Measurements from ENCODE around the gene KCNJ5. TPM values are rescaled to one million over a fixed set of nuclear protein-coding genes. Genes with fewer than 3 reads are reported as not detected.

KCNJ5 gene
- total and polyA plus RNA-seq, 2 experiments from 2014 or later: not detected

DNA sequence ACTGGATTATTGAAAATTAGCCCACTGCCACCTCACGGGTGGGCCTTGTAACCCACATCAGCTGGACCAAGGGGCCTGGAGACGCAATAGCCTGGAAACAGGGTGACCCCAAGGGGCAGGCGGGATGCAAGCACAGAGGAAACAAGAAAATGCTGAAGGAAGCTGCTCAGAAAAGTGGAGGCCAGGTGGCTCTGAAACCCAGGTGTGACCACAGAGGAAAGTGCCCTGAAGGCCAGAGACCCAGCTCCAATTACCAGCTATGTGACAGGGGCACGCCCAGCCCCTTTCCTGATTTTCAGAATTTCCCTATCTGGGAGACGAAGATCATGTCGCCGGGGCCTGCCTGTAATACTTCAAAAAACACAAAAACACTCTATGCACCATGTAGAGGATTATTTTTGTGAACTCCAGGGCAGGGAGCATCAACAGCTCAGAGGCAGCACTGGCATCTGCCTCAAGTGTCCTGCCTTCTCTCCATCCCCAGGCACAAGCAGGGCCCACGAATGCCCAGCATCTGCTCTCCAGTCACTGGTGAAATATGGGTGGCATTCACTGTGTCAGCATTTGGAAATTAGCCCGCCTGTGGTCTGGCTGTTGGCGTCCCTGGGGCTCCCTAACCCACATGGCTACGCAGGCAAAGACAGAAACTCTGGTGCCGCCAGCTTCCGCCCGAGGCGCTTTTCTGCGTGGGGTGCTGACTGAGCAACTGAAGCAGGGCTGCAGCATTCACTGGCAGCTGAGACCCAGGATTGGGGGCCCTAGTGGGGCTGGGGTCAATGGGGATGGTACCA is 30.4 kb upstream of the KCNJ5 start (continued):
- TF ChIP-seq, protein P1, sequence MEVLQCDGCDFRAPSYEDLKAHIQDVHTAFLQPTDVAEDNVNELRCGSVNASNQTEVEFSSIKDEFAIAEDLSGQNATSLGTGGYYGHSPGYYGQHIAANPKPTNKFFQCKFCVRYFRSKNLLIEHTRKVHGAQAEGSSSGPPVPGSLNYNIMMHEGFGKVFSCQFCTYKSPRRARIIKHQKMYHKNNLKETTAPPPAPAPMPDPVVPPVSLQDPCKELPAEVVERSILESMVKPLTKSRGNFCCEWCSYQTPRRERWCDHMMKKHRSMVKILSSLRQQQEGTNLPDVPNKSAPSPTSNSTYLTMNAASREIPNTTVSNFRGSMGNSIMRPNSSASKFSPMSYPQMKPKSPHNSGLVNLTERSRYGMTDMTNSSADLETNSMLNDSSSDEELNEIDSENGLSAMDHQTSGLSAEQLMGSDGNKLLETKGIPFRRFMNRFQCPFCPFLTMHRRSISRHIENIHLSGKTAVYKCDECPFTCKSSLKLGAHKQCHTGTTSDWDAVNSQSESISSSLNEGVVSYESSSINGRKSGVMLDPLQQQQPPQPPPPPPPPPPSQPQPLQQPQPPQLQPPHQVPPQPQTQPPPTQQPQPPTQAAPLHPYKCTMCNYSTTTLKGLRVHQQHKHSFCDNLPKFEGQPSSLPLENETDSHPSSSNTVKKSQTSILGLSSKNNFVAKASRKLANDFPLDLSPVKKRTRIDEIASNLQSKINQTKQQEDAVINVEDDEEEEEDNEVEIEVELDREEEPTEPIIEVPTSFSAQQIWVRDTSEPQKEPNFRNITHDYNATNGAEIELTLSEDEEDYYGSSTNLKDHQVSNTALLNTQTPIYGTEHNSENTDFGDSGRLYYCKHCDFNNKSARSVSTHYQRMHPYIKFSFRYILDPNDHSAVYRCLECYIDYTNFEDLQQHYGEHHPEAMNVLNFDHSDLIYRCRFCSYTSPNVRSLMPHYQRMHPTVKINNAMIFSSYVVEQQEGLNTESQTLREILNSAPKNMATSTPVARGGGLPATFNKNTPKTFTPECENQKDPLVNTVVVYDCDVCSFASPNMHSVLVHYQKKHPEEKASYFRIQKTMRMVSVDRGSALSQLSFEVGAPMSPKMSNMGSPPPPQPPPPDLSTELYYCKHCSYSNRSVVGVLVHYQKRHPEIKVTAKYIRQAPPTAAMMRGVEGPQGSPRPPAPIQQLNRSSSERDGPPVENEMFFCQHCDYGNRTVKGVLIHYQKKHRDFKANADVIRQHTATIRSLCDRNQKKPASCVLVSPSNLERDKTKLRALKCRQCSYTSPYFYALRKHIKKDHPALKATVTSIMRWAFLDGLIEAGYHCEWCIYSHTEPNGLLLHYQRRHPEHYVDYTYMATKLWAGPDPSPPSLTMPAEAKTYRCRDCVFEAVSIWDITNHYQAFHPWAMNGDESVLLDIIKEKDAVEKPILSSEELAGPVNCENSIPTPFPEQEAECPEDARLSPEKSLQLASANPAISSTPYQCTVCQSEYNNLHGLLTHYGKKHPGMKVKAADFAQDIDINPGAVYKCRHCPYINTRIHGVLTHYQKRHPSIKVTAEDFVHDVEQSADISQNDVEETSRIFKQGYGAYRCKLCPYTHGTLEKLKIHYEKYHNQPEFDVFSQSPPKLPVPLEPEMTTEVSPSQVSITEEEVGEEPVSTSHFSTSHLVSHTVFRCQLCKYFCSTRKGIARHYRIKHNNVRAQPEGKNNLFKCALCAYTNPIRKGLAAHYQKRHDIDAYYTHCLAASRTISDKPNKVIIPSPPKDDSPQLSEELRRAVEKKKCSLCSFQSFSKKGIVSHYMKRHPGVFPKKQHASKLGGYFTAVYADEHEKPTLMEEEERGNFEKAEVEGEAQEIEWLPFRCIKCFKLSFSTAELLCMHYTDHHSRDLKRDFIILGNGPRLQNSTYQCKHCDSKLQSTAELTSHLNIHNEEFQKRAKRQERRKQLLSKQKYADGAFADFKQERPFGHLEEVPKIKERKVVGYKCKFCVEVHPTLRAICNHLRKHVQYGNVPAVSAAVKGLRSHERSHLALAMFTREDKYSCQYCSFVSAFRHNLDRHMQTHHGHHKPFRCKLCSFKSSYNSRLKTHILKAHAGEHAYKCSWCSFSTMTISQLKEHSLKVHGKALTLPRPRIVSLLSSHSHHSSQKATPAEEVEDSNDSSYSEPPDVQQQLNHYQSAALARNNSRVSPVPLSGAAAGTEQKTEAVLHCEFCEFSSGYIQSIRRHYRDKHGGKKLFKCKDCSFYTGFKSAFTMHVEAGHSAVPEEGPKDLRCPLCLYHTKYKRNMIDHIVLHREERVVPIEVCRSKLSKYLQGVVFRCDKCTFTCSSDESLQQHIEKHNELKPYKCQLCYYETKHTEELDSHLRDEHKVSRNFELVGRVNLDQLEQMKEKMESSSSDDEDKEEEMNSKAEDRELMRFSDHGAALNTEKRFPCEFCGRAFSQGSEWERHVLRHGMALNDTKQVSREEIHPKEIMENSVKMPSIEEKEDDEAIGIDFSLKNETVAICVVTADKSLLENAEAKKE (CRISPR knock-in tag; IDR thresholded peaks at IDR 0.05): no peak
- no peak for TF ChIP-seq EZH2phosphoT487 (IDR thresholded peaks at IDR 0.05; ENCODE audit: unreplicated experiment)
- no peak for TF ChIP-seq CREB1 (CRISPR knock-in tag; IDR thresholded peaks at IDR 0.05; ENCODE audit: low read depth)
- no peak for TF ChIP-seq ZNF331 (CRISPR knock-in tag; IDR thresholded peaks at IDR 0.05; ENCODE audit: low read depth)
- TF ChIP-seq, protein P2, sequence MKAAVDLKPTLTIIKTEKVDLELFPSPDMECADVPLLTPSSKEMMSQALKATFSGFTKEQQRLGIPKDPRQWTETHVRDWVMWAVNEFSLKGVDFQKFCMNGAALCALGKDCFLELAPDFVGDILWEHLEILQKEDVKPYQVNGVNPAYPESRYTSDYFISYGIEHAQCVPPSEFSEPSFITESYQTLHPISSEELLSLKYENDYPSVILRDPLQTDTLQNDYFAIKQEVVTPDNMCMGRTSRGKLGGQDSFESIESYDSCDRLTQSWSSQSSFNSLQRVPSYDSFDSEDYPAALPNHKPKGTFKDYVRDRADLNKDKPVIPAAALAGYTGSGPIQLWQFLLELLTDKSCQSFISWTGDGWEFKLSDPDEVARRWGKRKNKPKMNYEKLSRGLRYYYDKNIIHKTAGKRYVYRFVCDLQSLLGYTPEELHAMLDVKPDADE (IDR thresholded peaks at IDR 0.05): no peak
- no peak for TF ChIP-seq POLR2AphosphoS5 (IDR thresholded peaks at IDR 0.05; ENCODE audit: low read depth)
- no peak for TF ChIP-seq EZH2 (IDR thresholded peaks at IDR 0.05; ENCODE audit: low read depth, unreplicated experiment)
- TF ChIP-seq JUNB (IDR thresholded peaks at IDR 0.05; ENCODE audit: unreplicated experiment): no peak
- no peak for TF ChIP-seq NANOG (IDR thresholded peaks at IDR 0.05; ENCODE audit: borderline replicate concordance)
- TF ChIP-seq, protein P3, sequence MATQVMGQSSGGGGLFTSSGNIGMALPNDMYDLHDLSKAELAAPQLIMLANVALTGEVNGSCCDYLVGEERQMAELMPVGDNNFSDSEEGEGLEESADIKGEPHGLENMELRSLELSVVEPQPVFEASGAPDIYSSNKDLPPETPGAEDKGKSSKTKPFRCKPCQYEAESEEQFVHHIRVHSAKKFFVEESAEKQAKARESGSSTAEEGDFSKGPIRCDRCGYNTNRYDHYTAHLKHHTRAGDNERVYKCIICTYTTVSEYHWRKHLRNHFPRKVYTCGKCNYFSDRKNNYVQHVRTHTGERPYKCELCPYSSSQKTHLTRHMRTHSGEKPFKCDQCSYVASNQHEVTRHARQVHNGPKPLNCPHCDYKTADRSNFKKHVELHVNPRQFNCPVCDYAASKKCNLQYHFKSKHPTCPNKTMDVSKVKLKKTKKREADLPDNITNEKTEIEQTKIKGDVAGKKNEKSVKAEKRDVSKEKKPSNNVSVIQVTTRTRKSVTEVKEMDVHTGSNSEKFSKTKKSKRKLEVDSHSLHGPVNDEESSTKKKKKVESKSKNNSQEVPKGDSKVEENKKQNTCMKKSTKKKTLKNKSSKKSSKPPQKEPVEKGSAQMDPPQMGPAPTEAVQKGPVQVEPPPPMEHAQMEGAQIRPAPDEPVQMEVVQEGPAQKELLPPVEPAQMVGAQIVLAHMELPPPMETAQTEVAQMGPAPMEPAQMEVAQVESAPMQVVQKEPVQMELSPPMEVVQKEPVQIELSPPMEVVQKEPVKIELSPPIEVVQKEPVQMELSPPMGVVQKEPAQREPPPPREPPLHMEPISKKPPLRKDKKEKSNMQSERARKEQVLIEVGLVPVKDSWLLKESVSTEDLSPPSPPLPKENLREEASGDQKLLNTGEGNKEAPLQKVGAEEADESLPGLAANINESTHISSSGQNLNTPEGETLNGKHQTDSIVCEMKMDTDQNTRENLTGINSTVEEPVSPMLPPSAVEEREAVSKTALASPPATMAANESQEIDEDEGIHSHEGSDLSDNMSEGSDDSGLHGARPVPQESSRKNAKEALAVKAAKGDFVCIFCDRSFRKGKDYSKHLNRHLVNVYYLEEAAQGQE (IDR thresholded peaks at IDR 0.05; ENCODE audit: unreplicated experiment): no peak

Data from GM23338 (cell line).